HG02943 (cell line): ENCODE data around the gene GUCA2A.

Experiments
- ATAC-seq: cut with Tn5 transposase; IDR thresholded peaks from one replicate; pipeline ENCODE4 v1.9.1; 2021; ENCODE audit warnings: mild to moderate bottlenecking, low read depth, moderate library complexity; ENCODE audit not compliant: unreplicated experiment

The GUCA2A gene

DNA sequence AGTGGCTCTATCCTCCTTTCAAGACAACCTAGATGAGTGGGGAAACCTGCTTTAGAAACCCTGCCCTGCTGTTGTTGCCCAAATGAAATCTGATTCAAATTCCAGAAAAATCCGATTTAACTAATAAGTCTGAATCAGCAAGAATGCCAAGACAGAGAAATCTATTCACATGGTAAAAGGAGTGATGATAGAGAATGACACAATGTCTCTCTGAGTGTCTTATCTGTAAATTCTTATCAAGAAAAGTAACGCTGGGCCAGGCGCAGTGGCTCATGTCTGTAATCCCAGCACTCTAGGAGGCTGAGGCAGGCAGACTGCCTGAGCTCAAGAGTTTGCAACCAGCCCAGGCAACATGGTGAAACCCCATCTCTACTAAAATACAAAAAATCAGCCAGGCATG, 13.7 kb upstream of the GUCA2A start:
- ATAC-seq: no peak

DNA sequence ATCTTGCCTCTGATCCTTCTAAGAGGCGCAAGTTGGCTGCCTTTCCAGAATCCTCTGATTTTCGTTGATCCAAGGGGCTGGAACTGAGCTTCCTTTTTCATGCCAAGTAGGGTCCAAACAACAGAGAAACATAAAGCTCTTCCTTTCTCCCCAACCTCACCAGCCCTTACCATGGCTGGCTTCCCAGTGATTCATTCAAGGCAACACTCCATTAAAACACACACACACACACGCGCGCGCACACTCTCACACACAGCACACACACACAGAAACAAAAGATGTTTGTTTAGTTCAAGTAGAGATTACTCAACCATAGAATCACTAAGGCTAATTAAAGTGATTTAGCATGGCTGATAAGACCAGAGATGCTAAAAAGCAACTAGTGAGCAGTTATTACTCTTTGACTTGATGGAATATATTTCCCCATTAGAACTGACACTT, 13.0 kb upstream of the GUCA2A start:
- ATAC-seq: no peak

DNA sequence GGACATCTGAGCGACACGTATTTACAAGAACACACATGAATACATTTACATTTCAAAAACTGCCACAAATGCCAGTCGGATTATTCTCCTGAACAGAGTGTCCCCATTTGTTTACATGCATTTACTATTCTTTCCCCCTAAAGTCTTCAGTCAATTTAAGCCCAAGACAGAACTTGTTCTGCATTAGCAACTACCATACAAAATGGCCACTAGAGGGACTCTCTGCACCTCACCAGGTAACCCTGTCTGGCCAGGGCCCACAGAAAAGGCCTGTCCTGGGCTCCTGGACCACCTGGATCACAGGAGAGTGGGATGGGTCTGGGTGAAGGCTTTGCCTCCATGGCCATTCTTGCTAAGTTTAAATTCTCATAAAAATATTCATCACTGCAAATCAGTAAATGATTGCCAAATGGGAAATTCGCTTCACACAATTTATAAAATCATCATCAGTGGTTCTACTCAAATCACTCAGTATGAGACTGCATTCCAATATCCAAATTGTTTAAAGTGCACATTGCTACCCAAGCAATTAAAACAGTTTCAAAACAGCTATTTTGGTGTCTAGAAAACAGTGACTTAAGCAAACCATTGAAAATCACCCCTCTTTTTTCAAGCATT, 12.5 kb upstream of the GUCA2A start:
- ATAC-seq: no peak

DNA sequence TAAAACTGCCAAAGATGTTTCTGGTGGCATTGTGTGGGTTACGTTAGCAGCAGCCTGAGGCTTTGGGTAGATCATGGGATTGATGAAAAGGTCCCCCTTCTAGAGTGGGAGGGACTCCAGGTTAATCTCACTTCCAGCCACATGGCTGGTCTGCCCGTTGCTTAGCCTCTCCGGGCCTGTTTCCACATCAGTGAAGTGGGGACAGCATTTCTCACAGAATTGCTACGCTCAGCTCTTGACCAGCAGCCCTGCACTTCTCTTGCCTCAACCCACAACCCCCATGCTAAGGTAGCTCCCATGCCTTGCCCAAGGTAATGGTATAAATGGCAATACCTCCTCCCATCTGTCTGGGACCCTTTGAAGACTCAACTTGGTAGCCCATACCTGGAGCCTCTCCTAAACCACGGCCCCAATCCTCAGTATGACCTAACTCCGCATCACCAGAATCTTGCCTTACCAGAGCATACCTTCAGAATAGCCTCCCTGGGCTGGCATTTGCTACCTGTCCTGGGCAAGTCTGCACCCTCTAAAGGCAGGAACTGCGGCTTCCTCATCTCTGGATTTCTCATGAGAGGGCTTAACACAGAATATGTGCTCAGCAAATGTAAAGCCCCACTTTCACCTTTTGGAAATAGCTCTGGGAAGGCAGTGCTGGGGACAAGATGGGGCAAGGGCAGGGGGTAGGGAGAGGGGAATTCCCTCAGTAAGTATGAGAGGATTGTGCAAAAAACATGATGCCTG, 10.9 kb upstream of the GUCA2A start:
- no peak for ATAC-seq

DNA sequence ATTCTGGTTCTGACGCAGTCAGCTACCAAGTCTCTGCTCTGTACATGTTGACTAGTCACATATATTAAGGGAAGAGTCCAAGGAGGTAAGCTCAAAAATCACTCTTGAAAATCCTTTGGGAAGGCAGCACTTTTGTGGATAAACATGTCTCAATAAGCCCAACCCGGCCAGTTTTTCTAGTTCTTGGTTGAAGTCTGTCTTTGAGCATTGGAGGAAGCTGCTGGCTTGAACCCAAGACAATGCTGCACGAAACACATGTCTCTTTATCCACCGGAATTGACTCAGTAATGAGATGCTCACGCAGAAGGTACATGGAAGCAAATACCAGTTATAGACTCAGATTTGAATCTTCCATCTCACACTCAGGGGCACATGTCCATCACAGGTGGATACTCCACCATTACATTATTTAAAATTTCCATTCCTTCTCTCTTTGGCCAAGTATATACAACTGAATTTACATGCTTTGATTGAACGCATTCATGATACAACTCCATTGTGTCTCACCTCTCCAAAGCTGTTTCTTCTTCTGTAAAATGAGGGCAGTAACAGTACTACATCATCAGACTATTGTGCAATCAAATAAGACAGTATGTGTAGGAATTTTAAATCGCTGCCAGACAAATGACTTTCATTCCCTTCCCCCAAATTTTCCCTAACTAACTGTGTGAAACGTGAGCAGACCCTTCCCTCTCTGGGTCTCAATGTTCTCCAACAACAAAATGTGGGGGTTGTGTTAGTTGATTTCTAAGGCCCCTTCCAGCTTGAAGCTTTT, 9.6 kb upstream of the GUCA2A start:
- ATAC-seq: no peak

DNA sequence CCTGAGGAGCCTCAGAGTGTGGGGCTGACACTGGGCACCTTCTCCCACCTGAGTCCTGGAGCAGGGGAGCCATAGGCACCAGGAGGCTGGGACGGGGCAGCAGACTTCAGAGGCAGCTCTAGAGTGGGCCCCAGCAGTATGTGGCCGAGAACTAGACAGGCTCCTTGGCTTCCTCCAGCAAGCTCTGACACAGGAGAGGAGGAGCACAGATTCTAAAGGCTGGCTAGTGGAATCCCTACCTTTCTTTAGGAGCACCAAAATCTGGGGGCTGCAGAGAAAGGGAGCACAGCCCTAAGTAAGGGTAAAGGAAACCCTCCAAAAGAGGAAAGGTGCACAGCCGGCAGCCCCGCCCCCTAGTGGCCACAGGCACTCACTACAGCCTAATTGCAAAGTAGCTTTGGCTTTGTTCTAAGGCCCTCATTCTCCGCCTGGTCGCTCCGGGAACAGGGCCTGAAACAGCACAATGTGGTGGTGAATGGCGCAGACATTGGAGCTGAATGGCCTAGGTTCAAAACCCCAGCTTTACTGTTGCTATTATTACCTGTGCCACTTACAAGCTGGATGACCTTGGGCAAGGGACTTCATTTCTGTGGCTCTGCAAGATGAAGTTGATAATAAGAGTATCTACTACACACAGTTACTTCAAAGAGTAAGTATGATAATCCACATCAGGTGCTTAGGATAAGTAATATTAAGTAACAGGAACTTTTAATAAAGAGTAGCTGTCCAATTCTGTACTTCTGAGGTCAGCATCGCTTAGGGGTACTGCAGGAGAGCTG, 8.8 kb upstream of the GUCA2A start:
- ATAC-seq: no peak

DNA sequence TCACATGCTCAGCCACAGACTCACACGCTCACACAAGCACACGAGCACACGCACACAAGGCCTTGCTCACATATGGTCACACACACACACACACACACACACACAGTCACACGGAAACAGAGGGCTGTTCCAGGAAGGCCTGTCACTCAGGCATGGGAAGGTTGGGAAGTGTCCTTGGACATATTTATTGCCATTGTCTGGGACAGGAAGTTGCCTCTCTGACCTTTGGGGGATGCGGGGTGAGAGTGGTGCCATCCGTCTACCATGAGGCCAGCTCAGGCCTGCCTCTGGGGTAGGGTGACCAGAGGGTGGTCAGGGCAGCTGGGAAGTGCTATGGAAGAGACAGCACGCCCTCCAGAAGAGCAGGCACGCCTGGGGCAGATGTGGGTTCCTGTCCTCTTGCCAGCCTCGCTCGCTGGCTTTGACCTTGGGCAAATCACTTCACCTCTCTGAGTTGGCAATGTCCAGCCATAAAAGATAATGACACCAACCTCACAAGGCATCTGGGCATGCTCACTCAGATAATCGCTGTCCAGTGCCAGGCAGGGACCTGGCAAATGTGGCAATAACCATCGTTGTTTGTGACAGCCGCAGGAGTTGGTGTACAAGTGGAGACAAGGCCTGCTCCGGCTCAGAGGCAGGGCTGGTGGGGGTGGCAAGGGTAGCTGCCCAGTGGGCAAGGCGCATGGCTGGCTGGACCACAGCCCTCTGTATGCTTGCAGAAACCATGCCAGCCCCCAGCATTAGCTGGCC, 8.0 kb upstream of the GUCA2A start:
- no peak for ATAC-seq

DNA sequence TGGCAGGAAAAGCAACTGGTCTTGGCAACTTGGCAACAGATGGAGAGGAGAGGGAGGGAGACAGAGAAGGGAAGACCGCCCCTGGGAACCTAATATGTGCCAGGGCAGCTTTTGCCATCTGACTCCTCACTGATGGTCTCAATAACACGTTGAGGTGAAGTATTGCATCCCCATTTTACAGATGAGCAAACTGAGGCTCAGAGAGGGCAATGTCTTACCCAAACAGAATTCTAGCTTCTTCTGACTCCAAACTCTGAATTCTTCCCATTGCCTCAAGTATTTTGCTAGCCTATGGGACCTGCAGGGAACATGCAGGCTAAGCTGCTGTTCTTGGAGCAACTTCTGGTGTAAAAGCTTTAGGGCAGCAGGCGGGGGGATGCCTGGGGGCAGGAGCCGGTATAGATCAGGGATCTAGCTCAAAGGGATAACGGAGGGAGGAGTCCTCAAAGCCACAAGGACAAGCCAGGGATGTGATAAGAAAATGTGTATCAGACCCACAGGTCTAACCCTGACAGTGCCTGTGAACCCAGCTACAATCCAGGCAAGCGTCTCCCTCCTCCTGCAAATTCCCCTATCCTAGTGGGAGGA, 7.2 kb upstream of the GUCA2A start:
- ATAC-seq: no peak

DNA sequence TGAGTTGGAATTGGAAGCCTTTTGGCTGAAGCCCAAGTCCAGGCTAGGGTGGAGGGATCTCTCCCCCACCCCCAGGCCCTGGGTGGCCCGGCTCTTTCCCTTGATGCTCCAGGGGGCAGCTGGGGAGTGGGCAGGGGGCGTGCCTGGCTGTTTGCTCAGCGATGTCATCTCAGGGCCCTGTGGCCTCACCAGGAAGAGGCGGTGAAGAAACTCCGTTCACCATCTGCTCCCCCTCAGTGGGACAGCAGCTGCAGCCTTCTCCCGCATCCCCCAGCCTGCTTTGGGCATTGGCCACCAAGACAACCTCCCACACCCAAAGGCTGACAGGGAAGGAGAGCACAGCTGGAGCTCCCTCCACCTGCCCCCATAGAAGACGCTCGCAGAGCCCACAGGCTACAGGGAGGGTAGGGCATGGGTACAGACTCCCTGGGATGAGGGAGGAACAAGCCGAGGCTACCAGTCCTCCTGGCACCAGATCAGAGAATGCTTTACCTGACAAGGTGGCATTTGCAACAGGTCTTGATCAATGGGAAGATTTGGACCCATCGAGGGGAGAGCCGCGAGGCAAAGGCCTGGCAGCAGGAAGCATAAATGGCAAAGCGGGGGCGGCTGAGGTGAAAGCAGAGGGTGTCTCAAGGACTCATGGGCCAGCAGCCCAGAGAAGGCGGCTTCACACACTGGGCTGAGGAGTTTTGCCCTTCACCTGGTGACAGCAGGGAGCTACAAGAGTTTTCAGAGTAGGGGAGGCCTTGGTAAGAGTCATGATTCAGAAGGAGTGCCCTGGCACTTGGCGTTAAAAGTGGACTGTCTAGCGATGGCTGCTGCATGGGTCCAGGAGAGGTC, 6.5 kb upstream of the GUCA2A start:
- no peak for ATAC-seq

DNA sequence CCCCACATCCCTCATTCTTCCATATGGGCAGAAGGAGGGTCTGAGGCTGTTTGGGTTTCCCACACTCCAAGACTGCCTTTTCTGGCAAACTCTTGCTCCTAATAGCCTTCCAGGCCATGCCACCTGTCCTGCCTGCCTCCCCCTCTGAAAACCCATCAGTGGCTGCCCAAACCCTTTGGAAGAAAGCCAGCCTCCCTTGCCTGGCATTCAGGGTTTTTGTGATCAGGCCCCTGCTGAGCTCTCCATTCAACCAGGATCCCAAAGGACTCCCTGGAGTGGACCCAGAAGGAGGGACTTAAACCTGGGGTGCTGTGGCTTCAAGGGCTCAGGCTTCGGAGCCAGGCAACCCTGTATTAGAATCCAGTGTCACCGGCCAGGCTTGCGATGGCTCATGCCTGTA, 4.2 kb upstream of the GUCA2A start:
- ATAC-seq: no peak

DNA sequence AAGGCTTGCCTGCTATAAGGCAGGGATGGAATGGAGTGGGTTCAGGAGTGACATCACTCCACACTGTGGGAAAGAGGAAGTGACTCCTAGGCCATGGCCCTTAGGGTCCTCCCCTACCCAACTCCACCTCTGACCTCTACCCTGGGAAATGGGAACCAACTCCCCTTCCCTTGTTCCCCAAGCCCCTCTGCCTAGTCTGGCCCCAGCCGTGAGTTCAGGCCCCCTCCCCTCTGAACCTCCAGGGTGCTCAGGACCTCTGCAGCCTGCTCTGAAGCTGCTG, 3.8 kb upstream of the GUCA2A start:
- no peak for ATAC-seq

DNA sequence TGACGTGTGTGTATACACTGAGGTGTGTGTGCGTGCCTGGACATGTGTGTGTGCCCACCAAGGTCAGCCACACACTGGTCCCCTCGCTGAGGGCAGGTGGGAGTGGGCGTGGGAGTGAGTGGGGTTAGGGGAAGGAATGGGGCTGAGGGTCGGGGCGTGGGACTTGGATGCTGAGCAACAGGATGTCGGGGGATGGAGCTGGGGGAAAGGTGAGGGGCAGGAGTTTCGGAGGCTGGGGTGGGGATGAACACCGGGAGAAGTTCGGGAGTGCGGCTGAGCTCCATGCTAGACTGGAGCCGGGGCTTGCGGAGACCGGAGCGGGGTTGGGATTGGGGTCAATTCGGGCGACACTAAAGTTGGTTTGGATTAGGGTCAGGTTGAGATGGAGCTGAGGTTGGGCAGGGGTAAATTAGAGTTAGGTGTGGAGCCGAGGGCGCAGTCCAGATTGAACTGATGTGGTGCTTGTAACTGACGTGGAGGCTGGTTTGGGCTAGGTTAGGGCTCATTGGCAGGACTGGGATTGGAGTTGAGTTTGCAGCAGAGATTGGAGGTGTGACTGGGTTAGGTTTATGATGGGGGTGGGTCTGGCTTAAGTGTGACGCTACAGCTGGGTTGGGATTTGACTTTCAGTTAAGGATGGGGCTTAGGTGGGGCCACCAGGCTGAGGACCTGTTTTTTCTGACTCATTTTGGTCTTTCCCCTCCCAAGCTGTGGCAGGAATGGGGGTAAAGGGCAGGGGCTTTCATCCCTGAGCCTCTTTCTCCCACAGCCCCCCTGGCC, 3.3 kb upstream of the GUCA2A start:
- ATAC-seq: no peak

DNA sequence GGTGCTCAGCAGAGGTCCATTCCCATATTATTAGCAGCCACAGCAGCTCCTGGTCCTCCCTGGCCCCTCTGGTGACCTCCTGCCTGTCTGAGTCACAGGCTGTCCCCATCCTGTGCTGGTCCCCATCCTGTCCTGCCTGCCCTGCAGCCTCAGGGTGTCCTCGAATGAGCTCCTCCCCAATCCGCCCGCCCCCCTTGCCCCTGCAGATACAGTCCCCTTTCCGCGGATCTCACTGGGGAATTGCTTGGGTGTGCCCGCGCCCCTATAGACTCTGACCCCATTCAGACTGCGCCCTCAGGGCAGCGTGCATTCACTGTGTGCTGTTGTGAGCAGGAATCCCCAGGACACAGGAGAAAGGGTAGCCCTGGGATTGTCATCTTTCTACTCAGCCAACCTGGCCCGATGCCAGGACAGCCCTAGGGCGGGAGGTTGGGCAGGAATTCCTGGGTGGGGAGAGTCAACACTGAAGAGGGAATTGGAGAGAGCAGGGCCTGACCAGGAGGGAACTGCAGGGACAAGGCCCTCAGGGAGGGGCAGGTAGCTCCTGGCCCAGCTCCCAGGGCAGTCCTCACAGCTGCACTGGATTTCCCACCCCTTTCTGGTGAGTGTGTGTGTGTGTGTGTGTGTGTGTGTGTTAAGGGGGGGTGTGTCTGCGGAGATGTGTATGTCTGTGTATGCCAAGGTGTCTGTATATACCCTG, 1.1 kb upstream of the GUCA2A start:
- ATAC-seq: no peak

DNA sequence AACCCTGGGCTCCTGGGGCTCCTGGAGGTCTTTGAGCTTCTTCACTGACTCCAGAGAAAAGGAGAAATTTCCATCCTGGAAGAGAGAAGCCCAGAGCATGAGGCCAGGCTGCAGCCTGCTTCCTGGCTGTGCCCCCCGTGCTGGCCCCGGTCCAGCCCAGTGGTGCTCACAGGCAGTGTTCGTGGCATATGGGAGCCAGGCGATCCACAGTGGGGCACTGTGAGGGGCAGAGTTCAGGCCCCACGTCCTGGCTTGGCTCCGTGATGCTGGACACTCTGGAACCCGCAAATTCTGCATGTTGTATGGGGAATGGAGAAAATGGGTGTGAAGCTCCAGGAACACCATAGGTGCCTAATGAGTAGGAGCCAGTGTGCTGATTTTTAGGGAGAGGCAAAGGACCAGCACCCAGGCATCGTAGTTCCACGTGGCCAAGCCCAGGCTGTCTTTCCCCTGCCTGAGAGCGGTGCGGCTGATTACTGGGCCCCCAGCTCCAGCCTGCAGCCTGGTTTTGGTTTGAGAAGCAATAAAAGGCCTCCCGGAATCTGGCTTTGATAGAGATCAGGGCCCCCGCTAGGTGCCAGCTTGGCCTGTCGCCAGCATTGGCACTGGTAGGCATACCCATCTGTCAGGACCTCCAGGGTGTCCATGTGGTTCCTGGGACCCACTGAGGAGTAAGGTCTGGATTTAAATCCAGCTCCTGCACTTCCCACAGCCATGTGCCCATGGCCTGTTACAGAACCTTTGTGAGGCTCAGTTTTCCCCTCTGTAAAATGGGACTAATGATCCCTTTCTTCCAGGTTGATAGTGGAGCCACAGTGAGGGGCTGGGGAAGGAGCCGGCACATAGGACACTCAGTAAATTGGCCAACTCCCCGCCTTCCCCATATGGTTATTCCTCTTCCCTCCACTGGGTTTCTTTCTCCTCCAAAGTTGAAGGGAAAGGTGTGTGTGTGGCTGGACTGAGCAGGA, 725 bp downstream of the GUCA2A start:
- no peak for ATAC-seq

DNA sequence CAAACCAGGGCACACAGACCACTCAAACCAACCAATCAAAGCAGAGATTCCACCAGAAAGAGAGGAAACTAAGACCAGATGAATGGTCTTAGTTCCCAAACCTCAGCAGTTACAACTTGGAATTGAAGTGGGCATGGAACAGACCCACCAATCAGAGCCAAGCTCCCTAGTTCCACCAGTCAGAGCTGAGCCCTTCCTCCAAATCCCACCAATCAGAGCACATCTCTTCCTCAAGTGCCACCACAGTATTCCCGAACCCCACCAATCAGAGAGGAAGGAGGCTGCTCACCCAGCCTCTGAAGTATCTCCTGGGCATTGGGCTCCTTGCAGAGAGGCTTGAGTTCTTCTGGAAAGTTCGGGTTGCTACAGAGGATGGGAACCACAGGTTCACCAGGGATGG, 1.4 kb downstream of the GUCA2A start:
- ATAC-seq: no peak

DNA sequence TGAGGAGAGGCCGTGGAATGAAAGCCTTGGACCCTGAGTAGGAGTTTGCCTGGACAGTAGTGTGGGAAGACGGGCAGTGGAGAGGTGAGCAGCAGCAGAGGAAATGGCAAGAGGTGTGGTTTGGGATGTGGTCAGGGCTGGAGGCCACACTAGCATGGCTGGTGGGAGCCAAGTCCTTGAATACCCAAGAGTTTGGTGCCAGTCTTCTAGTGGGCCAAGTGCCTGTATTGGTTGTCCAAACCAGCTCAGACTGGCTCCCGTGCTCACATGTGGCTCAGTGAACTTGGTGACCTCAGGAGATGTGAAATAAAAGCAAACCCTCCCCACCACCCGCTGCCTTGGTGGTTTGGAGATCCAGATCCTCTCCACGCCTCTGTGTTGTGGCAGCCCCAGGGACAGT, 2.4 kb downstream of the GUCA2A start:
- ATAC-seq: no peak

DNA sequence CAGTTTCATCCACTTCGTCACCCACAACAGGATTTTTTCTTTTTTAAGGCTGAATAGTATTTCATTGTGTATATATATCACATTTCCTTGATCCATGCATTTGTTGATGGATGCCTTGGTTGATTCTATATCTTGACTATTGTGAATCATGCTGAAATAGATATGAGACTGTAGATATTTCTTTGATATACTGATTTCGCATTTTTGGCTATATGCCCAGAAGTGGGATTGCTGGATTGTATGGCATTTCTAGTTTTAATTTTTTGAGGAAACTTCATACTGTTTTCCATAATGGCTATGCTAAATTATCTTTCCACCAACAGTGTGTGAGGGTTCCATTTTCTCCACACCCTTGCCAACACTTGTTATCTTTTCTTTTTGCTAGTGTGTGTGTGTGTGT, 6.4 kb downstream of the GUCA2A start:
- no peak for ATAC-seq
